WTC11 (cell line): ENCODE data around the gene GRIN3B. TPM values are rescaled to one million over a fixed set of nuclear protein-coding genes. Genes with fewer than 3 reads are reported as not detected.
A peak's percentile ranks its signal among the peaks of the same experiment; 100 is the strongest.

Experiments
- ATAC-seq: fragments of 200-7000 bp; cut with Tn5 transposase; 2 replicates; pipeline ENCODE4 v1.10.0; 2021; ENCODE audit warnings: mild to moderate bottlenecking, moderate library complexity
- CTCF ChIA-PET: fragments of 300-600 bp; sonication (Branson Sonifier 250); formaldehyde crosslinking; loops from one replicate; lab custom pipeline; 2021; ENCODE audit warnings: antibody characterized with exemption; lab: Charles Lee
- POLR2A ChIA-PET: fragments of 350-600 bp; sonication (Branson Sonifier 250); formaldehyde crosslinking; loops from one replicate; lab custom pipeline; 2021; ENCODE audit warnings: antibody characterized with exemption; lab: Charles Lee
- DNase-seq: peaks from one replicate; pipeline ENCODE4 v3.0.0; 2021; ENCODE audit warnings: low spot score
- H3K27ac Mint-ChIP-seq: 2 replicates; pipeline ENCODE4 v1.8.0; 2021; ENCODE audit warnings: mixed read lengths
- H3K27me3 Mint-ChIP-seq: 2 replicates; pipeline ENCODE4 v1.8.0; 2021; ENCODE audit warnings: low read depth, mild to moderate bottlenecking, moderate library complexity, mixed read lengths
- H3K36me3 Mint-ChIP-seq: 2 replicates; pipeline ENCODE4 v1.8.0; 2021; ENCODE audit warnings: mixed read lengths
- H3K4me1 Mint-ChIP-seq: 2 replicates; pipeline ENCODE4 v1.8.0; 2022; ENCODE audit warnings: mixed read lengths
- H3K4me3 Mint-ChIP-seq: 2 replicates; pipeline ENCODE4 v1.8.0; 2021; ENCODE audit warnings: mild to moderate bottlenecking, moderate library complexity, mixed read lengths
- H3K9me3 Mint-ChIP-seq: 2 replicates; pipeline ENCODE4 v1.8.0; 2021; ENCODE audit warnings: mixed read lengths
- CREM ChIP-seq: sonication (generic); formaldehyde crosslinking; IDR thresholded peaks from 2 replicates; pipeline ENCODE4 v1.8.1; 2022; ENCODE audit warnings: mild to moderate bottlenecking, missing genetic modification reagents, moderate library complexity
- FOXP1 ChIP-seq: sonication (generic); formaldehyde crosslinking; IDR thresholded peaks from 2 replicates; pipeline ENCODE4 v1.8.0; 2022; ENCODE audit warnings: missing genetic modification reagents, mild to moderate bottlenecking, moderate library complexity, borderline replicate concordance
- GABPB1 ChIP-seq: sonication (generic); formaldehyde crosslinking; IDR thresholded peaks from 2 replicates; pipeline ENCODE4 v1.8.1; 2023; ENCODE audit warnings: mild to moderate bottlenecking, missing genetic modification reagents
- GTF2I ChIP-seq: fragments of 250-450 bp; sonication (Bioruptor Pico); conservative IDR thresholded peaks from 2 replicates; pipeline ENCODE4 v1.4.0; 2021; ENCODE audit warnings: mild to moderate bottlenecking
- MYBL2 ChIP-seq: sonication (generic); formaldehyde crosslinking; IDR thresholded peaks from 2 replicates; pipeline ENCODE4 v1.8.1; 2023; ENCODE audit warnings: mild to moderate bottlenecking, moderate library complexity, missing genetic modification reagents
- RELA ChIP-seq: sonication (generic); formaldehyde crosslinking; IDR thresholded peaks from 2 replicates; pipeline ENCODE4 v1.8.1; 2022; ENCODE audit warnings: missing genetic modification reagents, mild to moderate bottlenecking, borderline replicate concordance
- SMAD3 ChIP-seq: sonication (generic); formaldehyde crosslinking; IDR thresholded peaks from 2 replicates; pipeline ENCODE4 v1.8.0; 2022; ENCODE audit warnings: missing genetic modification reagents, mild to moderate bottlenecking, borderline replicate concordance
- TEAD4 ChIP-seq: sonication (generic); formaldehyde crosslinking; IDR thresholded peaks from 2 replicates; pipeline ENCODE4 v1.8.0; 2022; ENCODE audit warnings: mild to moderate bottlenecking, missing genetic modification reagents
- ZNF138 ChIP-seq: sonication (generic); formaldehyde crosslinking; conservative IDR thresholded peaks from 2 replicates; pipeline ENCODE4 v1.8.1; 2022; ENCODE audit warnings: mild to moderate bottlenecking, moderate library complexity, missing genetic modification reagents
- total RNA-seq: library from RNA; stranded (reverse); gene quantifications from 3 replicates; pipeline ENCODE4 v1.2.3, GENCODE V29; 2021
- TF ChIP-seq, protein P1 (sequence below): sonication (generic); formaldehyde crosslinking; IDR thresholded peaks from 2 replicates; pipeline ENCODE4 v1.8.1; 2022; ENCODE audit warnings: low read depth, missing genetic modification reagents, borderline replicate concordance
- TF ChIP-seq, protein P2 (sequence below): fragments of 250-450 bp; sonication (Bioruptor Pico); IDR thresholded peaks from 2 replicates; pipeline ENCODE4 v1.9.0; 2021; ENCODE audit warnings: mild to moderate bottlenecking
- TF ChIP-seq, protein P3 (sequence below): sonication (generic); formaldehyde crosslinking; IDR thresholded peaks from 2 replicates; pipeline ENCODE4 v1.8.1; 2022; ENCODE audit warnings: missing genetic modification reagents, borderline replicate concordance
- TF ChIP-seq, protein P4 (sequence below): sonication (generic); formaldehyde crosslinking; IDR thresholded peaks from 2 replicates; pipeline ENCODE4 v1.8.1; 2023; ENCODE audit warnings: mild to moderate bottlenecking, missing genetic modification reagents
- TF ChIP-seq, protein P5 (sequence below): sonication (generic); formaldehyde crosslinking; IDR thresholded peaks from 2 replicates; pipeline ENCODE4 v1.8.1; 2022; ENCODE audit warnings: low read depth, mild to moderate bottlenecking, moderate library complexity, missing genetic modification reagents, borderline replicate concordance
- TF ChIP-seq, protein P6 (sequence below): sonication (generic); formaldehyde crosslinking; IDR thresholded peaks from 2 replicates; pipeline ENCODE4 v1.8.0; 2022; ENCODE audit warnings: mild to moderate bottlenecking, missing genetic modification reagents
- TF ChIP-seq, protein P7 (sequence below): sonication (generic); formaldehyde crosslinking; IDR thresholded peaks from 2 replicates; pipeline ENCODE4 v1.8.1; 2023; ENCODE audit warnings: mild to moderate bottlenecking, missing genetic modification reagents, moderate library complexity
- TF ChIP-seq, protein P8 (sequence below): fragments of 200-600 bp; IDR thresholded peaks from 2 replicates; pipeline ENCODE4 v1.8.0; 2022; ENCODE audit warnings: antibody characterized with exemption

Gene GRIN3B
- total RNA-seq, 1 experiment from 2014 or later, result 1.9 TPM

DNA sequence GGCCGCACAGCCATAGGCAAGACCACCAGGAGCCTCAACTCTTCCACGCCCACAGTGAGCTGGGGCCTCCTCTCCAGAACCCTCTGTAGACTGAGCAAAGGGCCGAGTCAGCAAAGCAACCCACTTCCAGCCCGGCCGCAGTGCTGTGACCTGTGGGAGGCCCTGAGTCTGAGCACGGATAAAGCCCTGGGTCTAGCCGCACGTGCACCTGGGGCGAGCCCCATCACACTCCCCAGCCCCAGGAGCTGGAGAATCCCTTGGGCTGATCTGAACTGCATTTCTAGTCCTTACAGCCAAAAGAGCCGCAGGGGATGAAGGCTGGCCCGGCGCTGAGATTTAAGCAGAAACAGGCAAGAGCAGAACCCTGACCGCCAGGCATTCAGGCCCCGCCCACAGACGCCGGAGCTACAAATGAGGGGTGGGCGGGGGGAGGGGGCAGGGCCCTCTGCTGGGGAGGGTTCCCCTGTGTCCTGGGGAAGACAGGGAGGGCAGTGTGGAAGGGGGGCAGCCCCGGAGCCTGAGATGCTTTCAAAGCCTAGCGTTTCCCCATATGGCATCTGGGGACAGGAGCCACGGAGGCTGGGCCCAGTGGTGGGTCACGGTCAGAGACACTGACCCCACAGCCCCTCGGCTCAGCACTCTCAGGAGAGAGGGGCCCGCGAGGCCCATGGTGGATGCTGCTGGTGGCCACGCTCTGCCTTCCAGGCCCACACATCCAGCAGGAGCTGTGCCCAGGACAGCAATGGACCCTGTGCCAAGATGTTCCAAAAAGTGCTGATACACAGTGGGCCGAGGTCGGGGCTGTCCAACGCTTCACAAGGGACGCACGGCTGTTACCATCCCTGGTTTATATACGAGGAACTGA is 15.8 kb downstream of the GRIN3B start (continued):
- TF ChIP-seq SMAD3 (CRISPR knock-in tag) (no peak), ZNF138 (CRISPR knock-in tag) (no peak), MYBL2 (no peak), GTF2I (CRISPR knock-in tag) (no peak), CREM (CRISPR knock-in tag) (no peak)
- TF ChIP-seq, protein P1, sequence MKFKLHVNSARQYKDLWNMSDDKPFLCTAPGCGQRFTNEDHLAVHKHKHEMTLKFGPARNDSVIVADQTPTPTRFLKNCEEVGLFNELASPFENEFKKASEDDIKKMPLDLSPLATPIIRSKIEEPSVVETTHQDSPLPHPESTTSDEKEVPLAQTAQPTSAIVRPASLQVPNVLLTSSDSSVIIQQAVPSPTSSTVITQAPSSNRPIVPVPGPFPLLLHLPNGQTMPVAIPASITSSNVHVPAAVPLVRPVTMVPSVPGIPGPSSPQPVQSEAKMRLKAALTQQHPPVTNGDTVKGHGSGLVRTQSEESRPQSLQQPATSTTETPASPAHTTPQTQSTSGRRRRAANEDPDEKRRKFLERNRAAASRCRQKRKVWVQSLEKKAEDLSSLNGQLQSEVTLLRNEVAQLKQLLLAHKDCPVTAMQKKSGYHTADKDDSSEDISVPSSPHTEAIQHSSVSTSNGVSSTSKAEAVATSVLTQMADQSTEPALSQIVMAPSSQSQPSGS, result no peak
- TF ChIP-seq, protein P2, sequence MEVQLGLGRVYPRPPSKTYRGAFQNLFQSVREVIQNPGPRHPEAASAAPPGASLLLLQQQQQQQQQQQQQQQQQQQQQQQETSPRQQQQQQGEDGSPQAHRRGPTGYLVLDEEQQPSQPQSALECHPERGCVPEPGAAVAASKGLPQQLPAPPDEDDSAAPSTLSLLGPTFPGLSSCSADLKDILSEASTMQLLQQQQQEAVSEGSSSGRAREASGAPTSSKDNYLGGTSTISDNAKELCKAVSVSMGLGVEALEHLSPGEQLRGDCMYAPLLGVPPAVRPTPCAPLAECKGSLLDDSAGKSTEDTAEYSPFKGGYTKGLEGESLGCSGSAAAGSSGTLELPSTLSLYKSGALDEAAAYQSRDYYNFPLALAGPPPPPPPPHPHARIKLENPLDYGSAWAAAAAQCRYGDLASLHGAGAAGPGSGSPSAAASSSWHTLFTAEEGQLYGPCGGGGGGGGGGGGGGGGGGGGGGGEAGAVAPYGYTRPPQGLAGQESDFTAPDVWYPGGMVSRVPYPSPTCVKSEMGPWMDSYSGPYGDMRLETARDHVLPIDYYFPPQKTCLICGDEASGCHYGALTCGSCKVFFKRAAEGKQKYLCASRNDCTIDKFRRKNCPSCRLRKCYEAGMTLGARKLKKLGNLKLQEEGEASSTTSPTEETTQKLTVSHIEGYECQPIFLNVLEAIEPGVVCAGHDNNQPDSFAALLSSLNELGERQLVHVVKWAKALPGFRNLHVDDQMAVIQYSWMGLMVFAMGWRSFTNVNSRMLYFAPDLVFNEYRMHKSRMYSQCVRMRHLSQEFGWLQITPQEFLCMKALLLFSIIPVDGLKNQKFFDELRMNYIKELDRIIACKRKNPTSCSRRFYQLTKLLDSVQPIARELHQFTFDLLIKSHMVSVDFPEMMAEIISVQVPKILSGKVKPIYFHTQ (CRISPR knock-in tag), result no peak
- TF ChIP-seq, protein P3, sequence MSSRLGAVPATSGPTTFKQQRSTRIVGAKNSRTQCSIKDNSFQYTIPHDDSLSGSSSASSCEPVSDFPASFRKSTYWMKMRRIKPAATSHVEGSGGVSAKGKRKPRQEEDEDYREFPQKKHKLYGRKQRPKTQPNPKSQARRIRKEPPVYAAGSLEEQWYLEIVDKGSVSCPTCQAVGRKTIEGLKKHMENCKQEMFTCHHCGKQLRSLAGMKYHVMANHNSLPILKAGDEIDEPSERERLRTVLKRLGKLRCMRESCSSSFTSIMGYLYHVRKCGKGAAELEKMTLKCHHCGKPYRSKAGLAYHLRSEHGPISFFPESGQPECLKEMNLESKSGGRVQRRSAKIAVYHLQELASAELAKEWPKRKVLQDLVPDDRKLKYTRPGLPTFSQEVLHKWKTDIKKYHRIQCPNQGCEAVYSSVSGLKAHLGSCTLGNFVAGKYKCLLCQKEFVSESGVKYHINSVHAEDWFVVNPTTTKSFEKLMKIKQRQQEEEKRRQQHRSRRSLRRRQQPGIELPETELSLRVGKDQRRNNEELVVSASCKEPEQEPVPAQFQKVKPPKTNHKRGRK, result no peak

DNA sequence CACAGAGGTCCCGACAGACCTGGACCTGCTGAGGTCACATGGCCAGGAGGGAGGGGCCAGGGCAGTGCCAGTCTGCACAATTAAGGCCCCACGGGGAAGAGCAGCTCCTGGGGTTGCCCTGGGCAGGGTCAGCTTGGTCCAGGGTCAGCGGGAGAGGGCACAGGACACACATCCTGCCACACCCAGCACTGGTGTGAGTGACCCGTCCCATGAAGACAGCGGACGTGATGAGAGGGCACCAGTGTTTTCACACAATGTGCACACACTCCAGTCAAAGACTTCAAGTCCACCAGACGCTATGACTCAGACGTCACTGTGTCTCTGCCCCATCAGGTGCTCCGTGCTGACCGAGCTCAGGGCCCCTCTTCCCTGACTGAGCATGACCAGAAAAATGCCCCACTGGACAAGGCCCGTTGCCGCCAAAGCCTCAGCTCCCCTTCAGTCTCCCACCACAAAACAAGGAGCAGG is 16.5 kb downstream of the GRIN3B start:
- CTCF ChIA-PET, result interaction anchor here (1.1 to 1.8 kb wide), 4 partner anchors 10 to 65 kb away, joined by 3 to 5 read pairs (median 4); partner anchors contain the start of gene CNN2
- TF ChIP-seq, protein P4, sequence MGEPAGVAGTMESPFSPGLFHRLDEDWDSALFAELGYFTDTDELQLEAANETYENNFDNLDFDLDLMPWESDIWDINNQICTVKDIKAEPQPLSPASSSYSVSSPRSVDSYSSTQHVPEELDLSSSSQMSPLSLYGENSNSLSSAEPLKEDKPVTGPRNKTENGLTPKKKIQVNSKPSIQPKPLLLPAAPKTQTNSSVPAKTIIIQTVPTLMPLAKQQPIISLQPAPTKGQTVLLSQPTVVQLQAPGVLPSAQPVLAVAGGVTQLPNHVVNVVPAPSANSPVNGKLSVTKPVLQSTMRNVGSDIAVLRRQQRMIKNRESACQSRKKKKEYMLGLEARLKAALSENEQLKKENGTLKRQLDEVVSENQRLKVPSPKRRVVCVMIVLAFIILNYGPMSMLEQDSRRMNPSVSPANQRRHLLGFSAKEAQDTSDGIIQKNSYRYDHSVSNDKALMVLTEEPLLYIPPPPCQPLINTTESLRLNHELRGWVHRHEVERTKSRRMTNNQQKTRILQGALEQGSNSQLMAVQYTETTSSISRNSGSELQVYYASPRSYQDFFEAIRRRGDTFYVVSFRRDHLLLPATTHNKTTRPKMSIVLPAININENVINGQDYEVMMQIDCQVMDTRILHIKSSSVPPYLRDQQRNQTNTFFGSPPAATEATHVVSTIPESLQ (CRISPR knock-in tag), result no peak
- TF ChIP-seq, protein P5, sequence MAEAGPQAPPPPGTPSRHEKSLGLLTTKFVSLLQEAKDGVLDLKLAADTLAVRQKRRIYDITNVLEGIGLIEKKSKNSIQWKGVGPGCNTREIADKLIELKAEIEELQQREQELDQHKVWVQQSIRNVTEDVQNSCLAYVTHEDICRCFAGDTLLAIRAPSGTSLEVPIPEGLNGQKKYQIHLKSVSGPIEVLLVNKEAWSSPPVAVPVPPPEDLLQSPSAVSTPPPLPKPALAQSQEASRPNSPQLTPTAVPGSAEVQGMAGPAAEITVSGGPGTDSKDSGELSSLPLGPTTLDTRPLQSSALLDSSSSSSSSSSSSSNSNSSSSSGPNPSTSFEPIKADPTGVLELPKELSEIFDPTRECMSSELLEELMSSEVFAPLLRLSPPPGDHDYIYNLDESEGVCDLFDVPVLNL (CRISPR knock-in tag), result no peak
- TF ChIP-seq TEAD4 (CRISPR knock-in tag), result no peak
- no peak for TF ChIP-seq FOXP1
- TF ChIP-seq, protein P6, sequence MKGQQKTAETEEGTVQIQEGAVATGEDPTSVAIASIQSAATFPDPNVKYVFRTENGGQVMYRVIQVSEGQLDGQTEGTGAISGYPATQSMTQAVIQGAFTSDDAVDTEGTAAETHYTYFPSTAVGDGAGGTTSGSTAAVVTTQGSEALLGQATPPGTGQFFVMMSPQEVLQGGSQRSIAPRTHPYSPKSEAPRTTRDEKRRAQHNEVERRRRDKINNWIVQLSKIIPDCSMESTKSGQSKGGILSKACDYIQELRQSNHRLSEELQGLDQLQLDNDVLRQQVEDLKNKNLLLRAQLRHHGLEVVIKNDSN (CRISPR knock-in tag), result peak; percentile 66; the same call in 1 of the 2 replicates
- TF ChIP-seq, protein P7, sequence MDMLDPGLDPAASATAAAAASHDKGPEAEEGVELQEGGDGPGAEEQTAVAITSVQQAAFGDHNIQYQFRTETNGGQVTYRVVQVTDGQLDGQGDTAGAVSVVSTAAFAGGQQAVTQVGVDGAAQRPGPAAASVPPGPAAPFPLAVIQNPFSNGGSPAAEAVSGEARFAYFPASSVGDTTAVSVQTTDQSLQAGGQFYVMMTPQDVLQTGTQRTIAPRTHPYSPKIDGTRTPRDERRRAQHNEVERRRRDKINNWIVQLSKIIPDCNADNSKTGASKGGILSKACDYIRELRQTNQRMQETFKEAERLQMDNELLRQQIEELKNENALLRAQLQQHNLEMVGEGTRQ (CRISPR knock-in tag), result peak; percentile 79
- TF ChIP-seq, protein P8, sequence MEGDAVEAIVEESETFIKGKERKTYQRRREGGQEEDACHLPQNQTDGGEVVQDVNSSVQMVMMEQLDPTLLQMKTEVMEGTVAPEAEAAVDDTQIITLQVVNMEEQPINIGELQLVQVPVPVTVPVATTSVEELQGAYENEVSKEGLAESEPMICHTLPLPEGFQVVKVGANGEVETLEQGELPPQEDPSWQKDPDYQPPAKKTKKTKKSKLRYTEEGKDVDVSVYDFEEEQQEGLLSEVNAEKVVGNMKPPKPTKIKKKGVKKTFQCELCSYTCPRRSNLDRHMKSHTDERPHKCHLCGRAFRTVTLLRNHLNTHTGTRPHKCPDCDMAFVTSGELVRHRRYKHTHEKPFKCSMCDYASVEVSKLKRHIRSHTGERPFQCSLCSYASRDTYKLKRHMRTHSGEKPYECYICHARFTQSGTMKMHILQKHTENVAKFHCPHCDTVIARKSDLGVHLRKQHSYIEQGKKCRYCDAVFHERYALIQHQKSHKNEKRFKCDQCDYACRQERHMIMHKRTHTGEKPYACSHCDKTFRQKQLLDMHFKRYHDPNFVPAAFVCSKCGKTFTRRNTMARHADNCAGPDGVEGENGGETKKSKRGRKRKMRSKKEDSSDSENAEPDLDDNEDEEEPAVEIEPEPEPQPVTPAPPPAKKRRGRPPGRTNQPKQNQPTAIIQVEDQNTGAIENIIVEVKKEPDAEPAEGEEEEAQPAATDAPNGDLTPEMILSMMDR, result no peak
- no peak for TF ChIP-seq RELA (CRISPR knock-in tag)
- no peak for TF ChIP-seq GABPB1 (CRISPR knock-in tag)
- ATAC-seq (no peak), DNase-seq (no peak)
- Mint-ChIP-seq H3K27ac (peak overlapping the region; percentile 92), H3K27me3 (no peaks in the 10 kb centered on the region), H3K9me3 (no peaks in the 10 kb centered on the region), H3K4me1 (peaks cover 28% of the 10 kb centered on the region), H3K4me3 (no peak overlapping the region), H3K36me3 (no peaks in the 10 kb centered on the region; the same call in 1 of the 2 replicates)
- POLR2A ChIA-PET, result interaction anchor here (0.5 to 1.5 kb wide), 6 partner anchors 10 to 87 kb away, joined by 3 to 9 read pairs (median 3); partner anchors contain the start of gene CNN2
